Measurements from ENCODE around the gene GSTCD. TPM values are rescaled to one million over a fixed set of nuclear protein-coding genes. Genes with fewer than 3 reads are reported as not detected.

GSTCD gene
- total RNA-seq, 1 donor from 2014 or later, result 13.9 TPM

- no peak for DNase-seq
- Mint-ChIP-seq H3K4me1 (ENCODE audit: low read depth, unreplicated experiment) (no peaks in the 10 kb centered on the region), H3K36me3 (ENCODE audit: unreplicated experiment) (no peaks in the 10 kb centered on the region), H3K27me3 (ENCODE audit: unreplicated experiment) (no peaks in the 10 kb centered on the region), H3K4me3 (ENCODE audit: unreplicated experiment) (no peak overlapping the region), H3K9me3 (ENCODE audit: unreplicated experiment) (no peaks in the 10 kb centered on the region), H3K27ac (ENCODE audit: unreplicated experiment) (no peak overlapping the region)
- TF ChIP-seq, protein P1, sequence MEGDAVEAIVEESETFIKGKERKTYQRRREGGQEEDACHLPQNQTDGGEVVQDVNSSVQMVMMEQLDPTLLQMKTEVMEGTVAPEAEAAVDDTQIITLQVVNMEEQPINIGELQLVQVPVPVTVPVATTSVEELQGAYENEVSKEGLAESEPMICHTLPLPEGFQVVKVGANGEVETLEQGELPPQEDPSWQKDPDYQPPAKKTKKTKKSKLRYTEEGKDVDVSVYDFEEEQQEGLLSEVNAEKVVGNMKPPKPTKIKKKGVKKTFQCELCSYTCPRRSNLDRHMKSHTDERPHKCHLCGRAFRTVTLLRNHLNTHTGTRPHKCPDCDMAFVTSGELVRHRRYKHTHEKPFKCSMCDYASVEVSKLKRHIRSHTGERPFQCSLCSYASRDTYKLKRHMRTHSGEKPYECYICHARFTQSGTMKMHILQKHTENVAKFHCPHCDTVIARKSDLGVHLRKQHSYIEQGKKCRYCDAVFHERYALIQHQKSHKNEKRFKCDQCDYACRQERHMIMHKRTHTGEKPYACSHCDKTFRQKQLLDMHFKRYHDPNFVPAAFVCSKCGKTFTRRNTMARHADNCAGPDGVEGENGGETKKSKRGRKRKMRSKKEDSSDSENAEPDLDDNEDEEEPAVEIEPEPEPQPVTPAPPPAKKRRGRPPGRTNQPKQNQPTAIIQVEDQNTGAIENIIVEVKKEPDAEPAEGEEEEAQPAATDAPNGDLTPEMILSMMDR (IDR thresholded peaks at IDR 0.05; ENCODE audit: partially characterized antibody, unreplicated experiment), result no peak
These were observed 41.9 kb upstream of the GSTCD start for GRCh38 chr4:105666693-105667092.

DNA sequence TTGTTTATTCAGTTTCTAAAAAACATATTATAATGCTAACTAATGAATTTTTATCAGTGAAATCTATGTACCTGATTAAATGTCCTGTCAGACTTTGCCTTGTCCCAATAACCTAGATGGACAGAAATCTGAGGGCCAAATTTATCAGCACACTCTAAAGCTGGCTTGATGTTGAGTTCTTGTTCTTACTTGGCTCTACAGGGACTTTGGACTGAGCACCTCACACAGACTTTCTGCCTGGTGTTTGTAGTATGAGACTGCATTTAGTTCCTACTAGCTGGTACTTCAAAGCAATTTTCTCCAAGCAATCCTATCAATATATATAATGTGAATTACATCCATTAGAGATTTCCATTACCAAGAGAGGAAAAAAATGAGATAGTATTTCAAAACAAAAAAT is 37.9 kb upstream of the GSTCD start:
- H3K27ac Mint-ChIP-seq (ENCODE audit: unreplicated experiment), result no peak overlapping the region
- no peaks in the 10 kb centered on the region for H3K9me3 Mint-ChIP-seq (ENCODE audit: unreplicated experiment)
- no peak overlapping the region for H3K4me3 Mint-ChIP-seq (ENCODE audit: unreplicated experiment)
- H3K27me3 Mint-ChIP-seq (ENCODE audit: unreplicated experiment), result no peaks in the 10 kb centered on the region
- H3K4me1 Mint-ChIP-seq (ENCODE audit: low read depth, unreplicated experiment), result no peaks in the 10 kb centered on the region
- TF ChIP-seq, protein P1 (IDR thresholded peaks at IDR 0.05; ENCODE audit: partially characterized antibody, unreplicated experiment), result no peak
- DNase-seq, result no peak
- H3K36me3 Mint-ChIP-seq (ENCODE audit: unreplicated experiment), result no peaks in the 10 kb centered on the region

GRCh38 chr4:105671301-105671700 is 37.3 kb upstream of the GSTCD start:
- no peaks in the 10 kb centered on the region for H3K27me3 Mint-ChIP-seq (ENCODE audit: unreplicated experiment)
- TF ChIP-seq, protein P1 (IDR thresholded peaks at IDR 0.05; ENCODE audit: partially characterized antibody, unreplicated experiment), result no peak
- H3K9me3 Mint-ChIP-seq (ENCODE audit: unreplicated experiment), result no peaks in the 10 kb centered on the region
- no peaks in the 10 kb centered on the region for H3K4me1 Mint-ChIP-seq (ENCODE audit: low read depth, unreplicated experiment)
- DNase-seq, result no peak
- no peaks in the 10 kb centered on the region for H3K36me3 Mint-ChIP-seq (ENCODE audit: unreplicated experiment)
- no peak overlapping the region for H3K27ac Mint-ChIP-seq (ENCODE audit: unreplicated experiment)
- no peak overlapping the region for H3K4me3 Mint-ChIP-seq (ENCODE audit: unreplicated experiment)

- Mint-ChIP-seq H3K27ac (ENCODE audit: unreplicated experiment) (no peak overlapping the region), H3K36me3 (ENCODE audit: unreplicated experiment) (no peaks in the 10 kb centered on the region), H3K27me3 (ENCODE audit: unreplicated experiment) (no peaks in the 10 kb centered on the region), H3K9me3 (ENCODE audit: unreplicated experiment) (no peaks in the 10 kb centered on the region), H3K4me1 (ENCODE audit: low read depth, unreplicated experiment) (no peaks in the 10 kb centered on the region), H3K4me3 (ENCODE audit: unreplicated experiment) (no peak overlapping the region)
- no peak for DNase-seq
- TF ChIP-seq, protein P1 (IDR thresholded peaks at IDR 0.05; ENCODE audit: partially characterized antibody, unreplicated experiment), result no peak
These were observed 34.6 kb upstream of the GSTCD start for GRCh38 chr4:105674011-105674410.

GRCh38 chr4:105677709-105678108 is 30.9 kb upstream of the GSTCD start:
- DNase-seq, result no peak
- no peak overlapping the region for H3K4me3 Mint-ChIP-seq (ENCODE audit: unreplicated experiment)
- no peaks in the 10 kb centered on the region for H3K9me3 Mint-ChIP-seq (ENCODE audit: unreplicated experiment)
- no peaks in the 10 kb centered on the region for H3K36me3 Mint-ChIP-seq (ENCODE audit: unreplicated experiment)
- TF ChIP-seq, protein P1 (IDR thresholded peaks at IDR 0.05; ENCODE audit: partially characterized antibody, unreplicated experiment), result no peak
- no peak overlapping the region for H3K27ac Mint-ChIP-seq (ENCODE audit: unreplicated experiment)
- H3K4me1 Mint-ChIP-seq (ENCODE audit: low read depth, unreplicated experiment), result no peaks in the 10 kb centered on the region
- no peaks in the 10 kb centered on the region for H3K27me3 Mint-ChIP-seq (ENCODE audit: unreplicated experiment)
